Measurements from ENCODE around the gene COX10. TPM values are rescaled to one million over a fixed set of nuclear protein-coding genes. Genes with fewer than 3 reads are reported as not detected.

Gene COX10
- total and polyA plus RNA-seq, 10 donors = 3.0 to 28.8 (median 14.9) TPM

DNA sequence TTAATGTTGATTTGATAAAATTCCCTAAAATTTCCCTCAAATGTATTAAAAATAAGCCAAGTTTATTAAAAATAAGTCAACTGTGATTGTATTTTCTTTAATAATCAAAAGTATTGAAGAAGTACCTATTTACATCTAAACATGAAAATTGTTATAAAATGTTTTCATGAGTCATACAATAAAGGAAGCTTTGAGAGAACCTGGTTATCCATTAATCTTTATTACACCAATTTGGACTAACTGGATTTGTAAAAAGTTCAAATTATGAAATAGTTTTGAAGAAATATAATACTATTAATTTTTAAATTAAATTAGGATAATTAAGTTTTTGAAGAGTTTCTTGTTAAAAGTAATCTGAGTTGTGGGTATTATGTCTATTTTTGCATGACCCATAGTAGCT, 63.8 kb downstream of the COX10 start:
- H3K4me3 ChIP-seq = no peak overlapping the region
- DNase-seq = no peak
- intact Hi-C loops (cut with DNase I; ENCODE audit: low total_unique reads) = no loop called here
- no peaks in the 10 kb centered on the region for H3K9me3 ChIP-seq
- H3K36me3 ChIP-seq = no peaks in the 10 kb centered on the region
- H3K4me1 ChIP-seq = no peaks in the 10 kb centered on the region
- H3K27ac ChIP-seq = no peak overlapping the region
- no peaks in the 10 kb centered on the region for H3K27me3 ChIP-seq (replicated peaks in 1 of 7)
- TF ChIP-seq POLR2A (IDR thresholded peaks at IDR 0.05) (no peak), POLR2AphosphoS5 (IDR thresholded peaks at IDR 0.05) (no peak)
- TF ChIP-seq, protein P1, sequence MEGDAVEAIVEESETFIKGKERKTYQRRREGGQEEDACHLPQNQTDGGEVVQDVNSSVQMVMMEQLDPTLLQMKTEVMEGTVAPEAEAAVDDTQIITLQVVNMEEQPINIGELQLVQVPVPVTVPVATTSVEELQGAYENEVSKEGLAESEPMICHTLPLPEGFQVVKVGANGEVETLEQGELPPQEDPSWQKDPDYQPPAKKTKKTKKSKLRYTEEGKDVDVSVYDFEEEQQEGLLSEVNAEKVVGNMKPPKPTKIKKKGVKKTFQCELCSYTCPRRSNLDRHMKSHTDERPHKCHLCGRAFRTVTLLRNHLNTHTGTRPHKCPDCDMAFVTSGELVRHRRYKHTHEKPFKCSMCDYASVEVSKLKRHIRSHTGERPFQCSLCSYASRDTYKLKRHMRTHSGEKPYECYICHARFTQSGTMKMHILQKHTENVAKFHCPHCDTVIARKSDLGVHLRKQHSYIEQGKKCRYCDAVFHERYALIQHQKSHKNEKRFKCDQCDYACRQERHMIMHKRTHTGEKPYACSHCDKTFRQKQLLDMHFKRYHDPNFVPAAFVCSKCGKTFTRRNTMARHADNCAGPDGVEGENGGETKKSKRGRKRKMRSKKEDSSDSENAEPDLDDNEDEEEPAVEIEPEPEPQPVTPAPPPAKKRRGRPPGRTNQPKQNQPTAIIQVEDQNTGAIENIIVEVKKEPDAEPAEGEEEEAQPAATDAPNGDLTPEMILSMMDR (IDR thresholded peaks at IDR 0.05 in 8 of 11, conservative IDR thresholded peaks at IDR 0.05 in 3 of 11) = no peak

DNA sequence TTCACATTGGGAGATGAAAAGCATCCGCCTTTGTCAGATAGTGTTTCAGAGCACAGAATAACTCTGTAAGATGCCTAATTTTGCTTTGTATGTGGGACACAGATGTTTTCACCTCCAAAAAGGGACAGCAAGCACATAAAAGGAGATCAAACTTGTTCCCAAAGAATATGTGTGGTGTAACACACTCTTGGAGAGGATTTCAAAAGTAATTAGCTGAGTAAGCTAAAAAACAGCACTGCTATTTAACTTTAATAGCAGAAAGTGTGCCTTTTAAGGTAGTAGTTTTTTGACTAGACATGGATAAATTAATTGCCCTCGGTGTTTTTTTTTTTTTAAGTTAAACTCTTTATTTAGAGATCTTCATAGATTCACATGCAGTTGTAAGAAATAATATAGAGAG, 65.2 kb downstream of the COX10 start:
- intact Hi-C loops (cut with DNase I; ENCODE audit: low total_unique reads) = no loop called here
- no peaks in the 10 kb centered on the region for H3K27me3 ChIP-seq (replicated peaks in 1 of 7)
- no peak overlapping the region for H3K4me3 ChIP-seq
- H3K4me1 ChIP-seq = no peaks in the 10 kb centered on the region
- no peaks in the 10 kb centered on the region for H3K36me3 ChIP-seq
- no peak overlapping the region for H3K27ac ChIP-seq
- no peak for DNase-seq
- H3K9me3 ChIP-seq = no peaks in the 10 kb centered on the region
- TF ChIP-seq POLR2AphosphoS5 (IDR thresholded peaks at IDR 0.05) (no peak), POLR2A (IDR thresholded peaks at IDR 0.05) (no peak)
- TF ChIP-seq, protein P1 (IDR thresholded peaks at IDR 0.05 in 8 of 11, conservative IDR thresholded peaks at IDR 0.05 in 3 of 11) = no peak
- 89 to 98% (median 90%) methylated on average over 2 of the region's 2 CpGs for WGBS, 5 donors

DNA sequence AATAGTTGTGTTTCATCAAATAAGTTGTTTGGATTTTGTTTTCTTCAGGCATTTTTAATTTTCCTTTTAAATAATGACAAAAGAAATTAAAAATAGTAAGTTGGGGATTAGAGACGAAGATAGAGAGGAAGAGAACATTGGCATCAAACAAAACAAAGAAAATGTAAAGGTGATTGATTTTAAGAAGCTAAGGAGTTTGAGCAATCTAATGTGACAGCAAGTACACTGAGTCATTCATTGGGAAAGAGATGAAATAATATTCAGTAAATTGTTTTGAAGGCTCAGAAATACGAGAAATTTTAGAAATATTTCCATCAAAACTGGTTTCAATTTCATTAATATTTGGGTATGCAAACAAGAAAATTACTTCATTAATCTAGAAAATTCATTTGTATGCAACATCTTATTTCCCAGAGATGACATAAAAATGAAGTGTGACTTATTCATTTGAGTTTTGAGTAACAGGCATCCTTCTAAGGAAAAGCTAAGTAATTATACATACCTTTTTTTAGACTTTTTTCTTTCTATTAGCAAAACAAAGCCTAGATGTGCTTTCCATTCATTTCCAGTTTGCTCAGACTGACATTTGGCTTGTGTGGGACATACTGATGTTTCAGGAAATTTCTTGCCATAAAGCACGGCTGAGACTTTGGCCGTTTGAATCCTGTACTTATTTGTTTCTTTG, 66.7 kb downstream of the COX10 start:
- no peaks in the 10 kb centered on the region for H3K4me1 ChIP-seq
- TF ChIP-seq POLR2AphosphoS5 (IDR thresholded peaks at IDR 0.05) (no peak), POLR2A (IDR thresholded peaks at IDR 0.05) (no peak)
- TF ChIP-seq, protein P1 (IDR thresholded peaks at IDR 0.05 in 8 of 11, conservative IDR thresholded peaks at IDR 0.05 in 3 of 11) = no peak
- intact Hi-C loops (cut with DNase I; ENCODE audit: low total_unique reads) = no loop called here
- H3K36me3 ChIP-seq = no peaks in the 10 kb centered on the region
- 72 to 88% (median 79%) methylated on average over 4 of the region's 4 CpGs for WGBS, 5 donors
- no peak for DNase-seq
- H3K9me3 ChIP-seq = no peaks in the 10 kb centered on the region
- H3K27me3 ChIP-seq (replicated peaks in 1 of 7) = no peaks in the 10 kb centered on the region
- H3K27ac ChIP-seq = no peak overlapping the region
- no peak overlapping the region for H3K4me3 ChIP-seq

DNA sequence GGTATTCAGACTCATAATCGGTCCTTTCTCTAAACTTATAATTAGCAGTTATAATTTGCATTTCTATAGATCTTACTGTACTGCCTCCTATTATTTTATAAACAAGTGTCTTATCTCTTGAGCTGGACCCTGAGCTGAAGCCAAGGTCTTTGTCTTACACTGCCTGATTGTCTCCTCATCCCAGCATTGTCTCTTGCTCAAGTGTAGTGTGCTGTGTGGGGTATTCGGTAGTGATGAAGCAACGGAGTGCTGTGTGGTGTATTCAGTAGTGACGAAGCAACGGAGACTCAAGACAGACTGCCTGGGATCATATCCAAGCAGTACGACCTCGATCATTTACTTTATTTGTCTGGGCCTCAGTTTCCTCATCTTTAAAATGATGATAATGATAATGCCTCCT, 69.3 kb downstream of the COX10 start:
- TF ChIP-seq POLR2A (IDR thresholded peaks at IDR 0.05) = no peak
- TF ChIP-seq POLR2AphosphoS5 (IDR thresholded peaks at IDR 0.05) = no peak
- TF ChIP-seq, protein P1 (IDR thresholded peaks at IDR 0.05 in 8 of 11, conservative IDR thresholded peaks at IDR 0.05 in 3 of 11) = no peak
- Histone ChIP-seq H3K9me3 (no peaks in the 10 kb centered on the region), H3K27ac (no peak overlapping the region), H3K27me3 (replicated peaks in 1 of 7) (no peaks in the 10 kb centered on the region), H3K4me3 (no peak overlapping the region), H3K36me3 (no peaks in the 10 kb centered on the region), H3K4me1 (peaks cover 0 to 8% (median 0%) of the 10 kb centered on the region in 6 donors)
- DNase-seq = no peak
- WGBS, 5 donors = 86 to 97% (median 87%) methylated on average over 7 of the region's 7 CpGs
- intact Hi-C loops (cut with DNase I; ENCODE audit: low total_unique reads) = no loop called here

Data from spleen (tissue), 11 donors.